Measurements from ENCODE around the gene GLB1L.

DNA sequence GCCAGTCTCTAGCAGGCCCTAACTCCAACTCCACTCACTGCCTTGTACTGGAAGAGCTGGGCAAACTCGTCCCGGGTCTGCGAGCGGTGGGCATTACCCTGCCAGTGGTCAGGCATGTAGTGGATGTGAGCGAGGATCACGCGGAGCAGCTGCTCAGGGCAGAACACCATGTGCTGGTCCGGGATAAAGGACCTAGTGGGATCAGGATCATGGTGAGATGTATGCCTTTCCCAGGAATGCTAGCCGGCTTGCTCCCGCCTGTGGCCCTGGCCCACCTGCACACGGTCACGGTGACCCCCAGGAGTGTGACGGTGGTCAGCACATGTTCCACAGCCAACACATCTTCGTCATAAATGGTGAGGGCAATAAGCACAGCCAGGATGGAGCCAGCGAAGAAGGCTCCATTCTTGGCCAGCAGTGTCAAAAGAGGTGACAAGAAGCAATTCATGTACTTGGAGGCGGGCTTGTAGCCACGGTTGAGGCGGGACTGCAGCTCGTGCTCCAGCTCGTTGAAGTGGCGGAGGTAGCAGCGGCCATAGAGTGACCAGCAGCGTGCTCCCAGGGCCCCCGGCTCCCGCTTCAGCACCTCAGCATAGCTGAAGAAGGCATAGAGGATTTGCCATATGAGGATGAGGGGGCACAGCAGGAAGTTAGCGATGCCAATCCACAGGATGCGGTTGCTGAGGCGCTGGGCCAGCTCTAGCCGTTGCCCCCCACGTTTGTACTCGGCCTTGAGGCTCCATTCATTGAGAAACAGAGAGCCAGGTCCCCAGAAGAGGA, 21.2 kb downstream of the GLB1L start:
- TF ChIP-seq, protein P1, sequence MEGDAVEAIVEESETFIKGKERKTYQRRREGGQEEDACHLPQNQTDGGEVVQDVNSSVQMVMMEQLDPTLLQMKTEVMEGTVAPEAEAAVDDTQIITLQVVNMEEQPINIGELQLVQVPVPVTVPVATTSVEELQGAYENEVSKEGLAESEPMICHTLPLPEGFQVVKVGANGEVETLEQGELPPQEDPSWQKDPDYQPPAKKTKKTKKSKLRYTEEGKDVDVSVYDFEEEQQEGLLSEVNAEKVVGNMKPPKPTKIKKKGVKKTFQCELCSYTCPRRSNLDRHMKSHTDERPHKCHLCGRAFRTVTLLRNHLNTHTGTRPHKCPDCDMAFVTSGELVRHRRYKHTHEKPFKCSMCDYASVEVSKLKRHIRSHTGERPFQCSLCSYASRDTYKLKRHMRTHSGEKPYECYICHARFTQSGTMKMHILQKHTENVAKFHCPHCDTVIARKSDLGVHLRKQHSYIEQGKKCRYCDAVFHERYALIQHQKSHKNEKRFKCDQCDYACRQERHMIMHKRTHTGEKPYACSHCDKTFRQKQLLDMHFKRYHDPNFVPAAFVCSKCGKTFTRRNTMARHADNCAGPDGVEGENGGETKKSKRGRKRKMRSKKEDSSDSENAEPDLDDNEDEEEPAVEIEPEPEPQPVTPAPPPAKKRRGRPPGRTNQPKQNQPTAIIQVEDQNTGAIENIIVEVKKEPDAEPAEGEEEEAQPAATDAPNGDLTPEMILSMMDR (conservative IDR thresholded peaks at IDR 0.05), result no peak
- TF ChIP-seq ZFX (IDR thresholded peaks at IDR 0.05), result no peak
